ENCODE results near the gene MALRD1. TPM values are rescaled to one million over a fixed set of nuclear protein-coding genes. Genes with fewer than 3 reads are reported as not detected.

Gene MALRD1
- total and polyA plus RNA-seq, 2 donors from 2014 or later: 2.0 to 2.4 TPM

- FAIRE-seq (no peak), DNase-seq (no peak)
- H3K36me3 ChIP-seq (ENCODE audit: control insufficient read depth in 2 of 3, insufficient read depth in 3 of 3, low read length in 3 of 3): no peaks in the 10 kb centered on the region
- H3K4me3 ChIP-seq (ENCODE audit: low read length in 3 of 3): no peak overlapping the region
- H3K4me1 ChIP-seq (ENCODE audit: control insufficient read depth in 2 of 3, insufficient read depth in 2 of 3, low read depth in 1 of 3, low read length in 3 of 3): no peaks in the 10 kb centered on the region
- H3K27ac ChIP-seq (ENCODE audit: low read depth in 2 of 2, low read length in 2 of 2): no peak overlapping the region
- intact Hi-C loops (cut with DNase I): no loop called here
- TF ChIP-seq CTCF (IDR thresholded peaks at IDR 0.05; ENCODE audit: borderline replicate concordance, extremely low read depth, insufficient read depth): no peak
- H3K27me3 ChIP-seq (ENCODE audit: control insufficient read depth, insufficient read depth, low read length): no peaks in the 10 kb centered on the region
- no peak overlapping the region for H3K9ac ChIP-seq (ENCODE audit: low read length in 3 of 3)
- no peaks in the 10 kb centered on the region for H3K9me3 ChIP-seq (ENCODE audit: control insufficient read depth in 2 of 3, insufficient read depth in 1 of 3, low read length in 3 of 3)
Observed at GRCh38 chr10:19689231-19689630, 640.6 kb downstream of the MALRD1 start.

GRCh38 chr10:19699299-19699698, 650.7 kb downstream of the MALRD1 start:
- Histone ChIP-seq H3K9me3 (ENCODE audit: control insufficient read depth in 2 of 3, insufficient read depth in 1 of 3, low read length in 3 of 3) (no peaks in the 10 kb centered on the region), H3K36me3 (ENCODE audit: control insufficient read depth in 2 of 3, insufficient read depth in 3 of 3, low read length in 3 of 3) (no peaks in the 10 kb centered on the region), H3K4me1 (ENCODE audit: control insufficient read depth in 2 of 3, insufficient read depth in 2 of 3, low read depth in 1 of 3, low read length in 3 of 3) (no peaks in the 10 kb centered on the region), H3K27me3 (ENCODE audit: control insufficient read depth, insufficient read depth, low read length) (no peaks in the 10 kb centered on the region), H3K9ac (ENCODE audit: low read length in 3 of 3) (no peak overlapping the region), H3K4me3 (ENCODE audit: low read length in 3 of 3) (no peak overlapping the region), H3K27ac (ENCODE audit: low read depth in 2 of 2, low read length in 2 of 2) (no peak overlapping the region)
- intact Hi-C loops (cut with DNase I): no loop called here
- DNase-seq (no peak), FAIRE-seq (no peak)
- no peak for TF ChIP-seq CTCF (IDR thresholded peaks at IDR 0.05; ENCODE audit: borderline replicate concordance, extremely low read depth, insufficient read depth)

GRCh38 chr10:19701427-19702052, 652.9 kb downstream of the MALRD1 start:
- no peak for FAIRE-seq
- H3K9me3 ChIP-seq (ENCODE audit: control insufficient read depth in 2 of 3, insufficient read depth in 1 of 3, low read length in 3 of 3): no peaks in the 10 kb centered on the region
- intact Hi-C loops (cut with DNase I): no loop called here

More at GRCh38 chr10:19701427-19702052, 652.9 kb downstream of the MALRD1 start:
- H3K4me1 ChIP-seq (ENCODE audit: control insufficient read depth in 2 of 3, insufficient read depth in 2 of 3, low read depth in 1 of 3, low read length in 3 of 3): no peaks in the 10 kb centered on the region
- H3K36me3 ChIP-seq (ENCODE audit: control insufficient read depth in 2 of 3, insufficient read depth in 3 of 3, low read length in 3 of 3): no peaks in the 10 kb centered on the region
- no peak for TF ChIP-seq CTCF (IDR thresholded peaks at IDR 0.05; ENCODE audit: borderline replicate concordance, extremely low read depth, insufficient read depth)
- H3K27ac ChIP-seq (ENCODE audit: low read depth in 2 of 2, low read length in 2 of 2): no peak overlapping the region
- H3K4me3 ChIP-seq (ENCODE audit: low read length in 3 of 3): no peak overlapping the region
- H3K27me3 ChIP-seq (ENCODE audit: control insufficient read depth, insufficient read depth, low read length): no peaks in the 10 kb centered on the region
- no peak for DNase-seq
- no peak overlapping the region for H3K9ac ChIP-seq (ENCODE audit: low read length in 3 of 3)

Data from kidney (tissue), 14 donors.